ENCODE results near the gene MSL1. TPM values are rescaled to one million over a fixed set of nuclear protein-coding genes. Genes with fewer than 3 reads are reported as not detected.

Gene MSL1
- total and polyA plus RNA-seq, 7 donors, result 29.4 to 92.2 (median 54.6) TPM

GRCh38 chr17:40104594-40105486 is 16.9 kb upstream of the MSL1 start:
- no peak for DNase-seq
- Histone ChIP-seq H3K4me3 (peak overlapping the region in 1 of 4 donors; percentile 23), H3K4me1 (peaks cover 0 to 91% (median 89%) of the 10 kb centered on the region in 4 donors), H3K27ac (peak overlapping the region; percentile 97 to 100 (median 98)), H3K27me3 (no peaks in the 10 kb centered on the region), H3K9me3 (no peaks in the 10 kb centered on the region), H3K36me3 (no peaks in the 10 kb centered on the region)
- intact Hi-C loops (cut with DNase I), result loop anchor here (5.0 kb wide), 1 partner anchor 237 kb away; no protein-coding TSS in a partner anchor
- TF ChIP-seq POLR2AphosphoS5 (IDR thresholded peaks at IDR 0.05) (no peak), POLR2A (IDR thresholded peaks at IDR 0.05) (no peak), EP300 (IDR thresholded peaks at IDR 0.05) (no peak), CTCF (IDR thresholded peaks at IDR 0.05) (no peak)
- WGBS, 2 donors, result 51 to 61% methylated on average over 3 of the region's 3 CpGs

DNA sequence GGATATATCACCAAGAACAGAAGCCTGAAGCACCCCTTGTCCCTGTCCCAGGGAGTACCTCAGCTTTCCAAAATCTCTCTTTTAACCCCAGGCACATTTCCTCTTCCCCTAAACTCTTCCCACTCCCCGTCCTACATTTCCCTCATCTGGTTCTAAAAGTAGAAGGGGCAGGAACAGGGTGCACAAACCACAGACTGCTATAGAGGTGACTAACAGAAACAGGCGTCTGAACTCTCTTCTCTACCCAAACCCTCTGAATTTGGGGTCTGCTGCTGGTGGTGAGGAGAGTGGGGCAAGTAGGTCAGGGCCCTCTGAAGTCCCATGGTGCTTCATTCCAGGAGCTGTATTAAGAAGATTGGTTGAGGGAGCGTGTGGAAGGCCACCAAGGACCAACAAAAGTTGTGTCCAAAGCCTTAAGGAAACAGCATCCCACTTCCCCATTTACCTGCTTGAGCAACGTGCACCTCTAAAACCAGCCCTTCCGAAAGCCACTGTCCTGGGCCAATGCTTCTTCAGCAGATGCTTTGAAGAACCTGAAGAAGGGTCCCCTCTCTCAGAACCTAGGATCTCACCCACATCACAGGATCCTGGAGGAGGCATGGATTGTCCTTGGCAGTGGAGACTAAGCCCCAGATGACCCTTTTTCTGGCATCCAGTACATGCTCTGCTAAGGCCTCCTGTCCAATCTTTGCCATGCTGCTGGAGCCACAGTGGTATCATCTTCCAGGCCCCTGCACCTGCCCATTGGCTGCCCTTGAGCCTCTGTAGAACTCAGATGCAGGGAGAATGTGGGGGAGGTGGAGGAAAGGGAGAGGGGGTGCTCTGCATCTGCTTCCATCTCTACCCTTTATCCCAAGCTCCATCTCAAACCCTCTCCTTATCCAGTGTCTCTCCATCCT is 15.7 kb upstream of the MSL1 start:
- no peaks in the 10 kb centered on the region for H3K27me3 ChIP-seq
- intact Hi-C loops (cut with DNase I), result no loop called here

GRCh38 chr17:40106760-40107521 is 14.8 kb upstream of the MSL1 start:
- intact Hi-C loops (cut with DNase I), result no loop called here
- Histone ChIP-seq H3K27ac (peak overlapping the region; percentile 97 to 100 (median 98)), H3K36me3 (no peaks in the 10 kb centered on the region), H3K27me3 (no peaks in the 10 kb centered on the region), H3K4me3 (no peak overlapping the region), H3K4me1 (peaks cover 0 to 99% (median 98%) of the 10 kb centered on the region in 4 donors), H3K9me3 (no peaks in the 10 kb centered on the region)
- 57 to 82% methylated on average over 20 of the region's 20 CpGs for WGBS, 2 donors
- no peak for DNase-seq
- TF ChIP-seq POLR2A (IDR thresholded peaks at IDR 0.05), result no peak
- TF ChIP-seq EP300 (IDR thresholded peaks at IDR 0.05), result no peak
- TF ChIP-seq POLR2AphosphoS5 (IDR thresholded peaks at IDR 0.05), result no peak

More for the DNA sequence above, 15.7 kb upstream of the MSL1 start:
- Histone ChIP-seq H3K4me3 (no peak overlapping the region), H3K36me3 (no peaks in the 10 kb centered on the region), H3K9me3 (no peaks in the 10 kb centered on the region), H3K4me1 (peaks cover 0 to 99% (median 98%) of the 10 kb centered on the region in 4 donors), H3K27ac (peak overlapping the region; percentile 97 to 100 (median 98))
- no peak for TF ChIP-seq CTCF (IDR thresholded peaks at IDR 0.05)
- no peak for TF ChIP-seq POLR2AphosphoS5 (IDR thresholded peaks at IDR 0.05)
- TF ChIP-seq EP300 (IDR thresholded peaks at IDR 0.05), result no peak
- TF ChIP-seq POLR2A (IDR thresholded peaks at IDR 0.05), result no peak
- DNase-seq, result no peak
- 68 to 87% methylated on average over 5 of the region's 5 CpGs for WGBS, 2 donors

DNA sequence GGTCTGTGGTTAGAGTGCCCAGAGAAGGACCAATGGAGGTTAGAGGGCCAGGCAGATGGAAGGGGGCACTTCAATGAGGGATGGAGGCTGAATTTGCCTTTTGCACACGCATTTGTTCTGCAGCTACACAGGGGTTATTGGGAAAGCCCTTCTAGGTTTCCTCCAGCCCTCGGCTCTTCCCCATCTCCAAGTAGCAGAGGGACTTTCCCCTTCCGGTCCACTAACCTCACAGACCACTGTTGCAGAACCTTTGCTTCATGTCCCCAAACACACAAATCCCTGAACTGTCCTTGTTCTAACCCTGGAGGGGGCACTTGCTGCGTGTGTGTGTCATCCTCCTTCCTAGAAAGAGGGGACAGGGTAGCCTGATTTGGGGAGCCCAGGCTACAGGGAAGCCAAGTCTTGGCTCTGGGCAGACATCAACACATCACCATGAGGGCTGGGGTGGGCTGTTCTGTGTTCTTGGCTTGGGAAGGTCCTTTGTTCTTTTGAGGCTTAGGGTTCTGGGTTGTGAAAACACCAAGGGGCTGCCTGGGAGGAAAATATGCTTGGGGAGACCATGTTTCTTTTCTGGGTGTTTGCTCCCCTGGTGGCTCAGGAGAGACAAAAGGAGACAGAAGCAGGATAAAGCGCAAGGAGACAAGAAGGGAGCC is 14.1 kb upstream of the MSL1 start:
- H3K36me3 ChIP-seq, result no peaks in the 10 kb centered on the region
- TF ChIP-seq EP300 (IDR thresholded peaks at IDR 0.05), result no peak
- TF ChIP-seq POLR2A (IDR thresholded peaks at IDR 0.05), result peak in 1 of 2 donors; percentile 49
- DNase-seq, result no peak
- peak overlapping the region in 1 of 4 donors; percentile 13 for H3K4me3 ChIP-seq
- peaks cover 0 to 100% (median 98%) of the 10 kb centered on the region in 4 donors for H3K4me1 ChIP-seq
- H3K9me3 ChIP-seq, result no peaks in the 10 kb centered on the region
- no peaks in the 10 kb centered on the region for H3K27me3 ChIP-seq
- intact Hi-C loops (cut with DNase I), result loop anchor here (1.0 kb wide), 1 partner anchor 8 kb away; no protein-coding TSS in a partner anchor
- WGBS, 2 donors, result 37 to 68% methylated on average over 5 of the region's 5 CpGs
- peak overlapping the region; percentile 97 to 100 (median 98) for H3K27ac ChIP-seq

Measured in sigmoid colon (tissue), 7 donors.